ENCODE measurements around the gene TCL1B.
"Not testable (repeated sequence)": the region's sequence is repeated elsewhere in the genome, so short reads cannot be mapped to it uniquely, and the experiment has no call there.

The TCL1B gene

GRCh38 chr14:95703341-95703740 is 17.1 kb downstream of the TCL1B start:
- DNase-seq (ENCODE audit: low read depth): no peak

- DNase-seq (ENCODE audit: low read depth): no peak
These were observed 17.6 kb downstream of the TCL1B start for GRCh38 chr14:95703805-95704204.

DNA sequence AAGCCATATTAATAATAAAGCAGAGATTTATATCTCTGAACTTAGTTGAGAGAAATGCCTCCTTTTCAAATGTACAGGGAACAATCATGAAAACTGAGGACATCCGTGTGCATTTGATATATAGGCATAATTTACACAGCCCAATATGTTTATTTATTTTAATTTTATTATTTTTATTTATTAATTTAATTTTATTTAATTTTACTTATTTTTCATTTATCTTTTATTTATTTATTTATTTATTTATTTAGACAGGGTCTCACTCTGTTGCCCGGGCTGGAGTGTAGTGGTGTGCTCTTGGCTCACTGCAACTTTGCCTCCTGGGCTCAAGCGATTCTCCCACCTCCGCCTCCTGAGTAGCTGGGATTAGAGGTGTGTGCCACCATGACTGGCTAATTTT is 19.3 kb downstream of the TCL1B start:
- no peak for DNase-seq (ENCODE audit: low read depth)

DNA sequence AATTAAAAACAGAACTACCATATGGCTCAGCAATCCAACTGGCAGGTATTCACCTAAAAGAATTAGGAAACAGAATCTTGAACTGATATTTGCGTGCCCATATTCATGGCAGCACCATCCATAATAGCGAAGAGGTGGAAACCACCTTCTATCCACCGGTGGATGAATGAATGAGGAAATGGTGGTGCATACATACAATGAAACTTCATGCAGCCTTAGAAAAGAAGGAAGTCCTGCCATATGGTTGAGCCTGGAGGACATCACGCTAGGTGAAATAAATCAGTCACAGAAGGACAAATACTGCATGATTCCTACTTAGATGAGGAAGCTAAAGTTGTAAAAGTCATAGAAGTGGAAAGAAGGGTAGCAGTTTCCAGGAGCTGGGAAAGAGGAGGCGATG is 21.1 kb downstream of the TCL1B start:
- DNase-seq (ENCODE audit: low read depth): no peak

DNA sequence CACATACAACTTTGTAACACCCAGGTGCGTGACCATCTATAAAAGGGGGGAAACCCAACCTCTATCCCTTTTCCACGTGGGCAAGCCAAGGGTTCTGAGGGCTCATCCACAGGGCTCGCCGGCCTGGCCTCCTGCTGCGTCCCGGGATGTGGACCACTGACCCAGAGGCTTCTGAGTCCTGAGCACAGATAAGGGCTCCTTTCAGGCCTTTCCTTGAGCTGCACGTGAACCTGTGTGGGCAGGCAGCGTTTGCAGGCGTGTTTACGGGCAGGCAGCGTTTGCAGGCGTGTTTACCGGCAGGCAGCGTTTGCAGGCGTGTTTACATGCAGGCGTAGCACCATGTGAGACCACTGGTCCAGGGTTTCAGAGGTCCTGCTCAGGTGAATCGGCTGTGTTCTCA is 23.9 kb downstream of the TCL1B start:
- DNase-seq (ENCODE audit: low read depth): no peak

GRCh38 chr14:95711476-95712176 is 25.4 kb downstream of the TCL1B start:
- no peak for DNase-seq (ENCODE audit: low read depth)

- DNase-seq (ENCODE audit: low read depth): no peak
These were observed 26.2 kb downstream of the TCL1B start for GRCh38 chr14:95712398-95712797.

- DNase-seq (ENCODE audit: low read depth): no peak
These were observed 27.6 kb downstream of the TCL1B start, which contains the start of gene TCL1A for GRCh38 chr14:95713596-95714371. TSS of gene TCL1A (minus strand) at chr14:95714125. CDS start at chr14:95714066, 59 bp downstream.

DNA sequence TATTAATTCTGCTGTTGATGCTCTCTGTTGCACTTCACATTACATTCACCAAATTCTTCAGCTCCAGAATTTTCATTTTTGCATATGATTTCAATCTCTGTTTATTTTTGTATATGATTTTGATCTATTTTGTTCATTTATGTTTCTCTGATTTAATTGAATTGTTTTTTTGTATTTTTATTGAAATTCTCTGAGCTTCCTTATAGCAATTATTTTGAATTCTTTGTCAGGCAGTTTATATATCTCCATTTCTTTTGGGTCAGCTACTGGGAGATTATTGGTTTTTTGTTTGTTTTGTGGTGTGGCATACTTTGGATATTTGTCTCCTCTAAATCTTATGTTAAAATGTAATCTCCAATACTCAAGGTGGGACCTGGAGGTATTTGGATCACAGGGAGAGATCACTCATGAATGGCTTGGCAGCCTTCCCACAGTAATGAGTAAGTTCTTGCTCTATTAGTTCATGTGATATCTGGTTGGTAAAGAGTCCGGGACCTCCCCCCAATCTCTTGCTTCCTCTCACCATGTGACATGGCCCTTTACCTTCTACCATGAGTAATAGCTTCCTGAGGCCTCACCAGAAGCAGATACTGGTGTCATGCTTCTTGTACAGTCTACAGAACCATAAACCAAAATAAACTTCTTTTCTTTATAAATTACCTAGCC is 36.4 kb downstream of the TCL1B start:
- DNase-seq (ENCODE audit: low read depth): no peak

GRCh38 chr14:95725685-95726336 is 39.6 kb downstream of the TCL1B start:
- no peak for DNase-seq (ENCODE audit: low read depth)

DNA sequence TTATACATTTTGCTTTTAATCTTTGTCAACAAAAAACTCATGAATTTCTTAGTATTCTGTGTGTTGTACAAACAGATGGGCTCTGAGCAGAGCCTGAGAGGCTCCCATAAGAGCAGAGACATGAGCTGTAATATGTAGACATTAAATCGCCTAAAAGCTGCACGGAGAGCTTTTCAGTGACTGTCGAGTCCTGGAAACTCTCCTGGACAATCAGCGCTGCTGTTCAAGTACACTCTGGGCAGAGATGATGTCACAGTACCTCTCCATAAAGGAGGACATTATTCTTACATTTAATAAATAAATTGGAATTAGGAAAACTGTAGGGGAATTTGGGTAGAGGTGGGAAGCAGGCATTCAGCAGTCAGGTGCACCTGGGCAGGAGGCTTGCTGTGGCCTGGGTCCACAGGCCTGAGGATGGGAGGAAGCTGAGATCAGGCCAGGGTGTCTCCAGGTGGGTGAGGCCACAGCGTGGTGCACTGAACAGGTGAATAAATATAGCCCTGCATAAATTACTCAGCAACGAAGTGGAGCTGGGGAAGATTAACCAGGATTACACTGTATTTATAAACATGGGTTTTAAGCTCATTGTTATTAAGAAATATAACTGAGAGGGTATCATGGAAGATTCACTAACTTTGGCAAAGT is 41.0 kb downstream of the TCL1B start:
- no peak for DNase-seq (ENCODE audit: low read depth)

- DNase-seq (ENCODE audit: low read depth): not testable (repeated sequence)
These were observed 43.3 kb downstream of the TCL1B start for GRCh38 chr14:95729402-95730028.

DNA sequence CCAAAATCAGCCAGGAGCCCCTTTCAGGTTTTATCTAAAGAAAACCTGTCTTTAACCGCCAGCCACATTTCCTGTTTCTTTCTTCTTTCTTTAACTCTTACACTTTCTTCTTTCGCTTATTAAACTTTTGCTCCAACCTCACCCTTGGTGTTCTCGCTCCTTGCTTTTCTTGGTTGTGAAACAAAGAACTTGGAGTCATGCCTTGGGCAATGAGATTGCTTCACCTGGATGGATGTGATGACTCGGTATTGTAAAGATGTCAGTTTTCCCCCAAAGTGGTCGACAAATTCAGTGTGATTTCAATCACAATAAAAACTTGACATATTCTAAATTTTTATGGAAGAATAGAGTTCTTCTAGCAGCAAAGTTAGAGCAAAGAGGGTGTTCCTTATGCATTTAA is 43.9 kb downstream of the TCL1B start:
- no peak for DNase-seq (ENCODE audit: low read depth)

- no peak for DNase-seq (ENCODE audit: low read depth)
These were observed 47.0 kb downstream of the TCL1B start for GRCh38 chr14:95733212-95733611.

- DNase-seq (ENCODE audit: low read depth): no peak
These were observed 53.1 kb downstream of the TCL1B start for GRCh38 chr14:95739356-95739755.

DNA sequence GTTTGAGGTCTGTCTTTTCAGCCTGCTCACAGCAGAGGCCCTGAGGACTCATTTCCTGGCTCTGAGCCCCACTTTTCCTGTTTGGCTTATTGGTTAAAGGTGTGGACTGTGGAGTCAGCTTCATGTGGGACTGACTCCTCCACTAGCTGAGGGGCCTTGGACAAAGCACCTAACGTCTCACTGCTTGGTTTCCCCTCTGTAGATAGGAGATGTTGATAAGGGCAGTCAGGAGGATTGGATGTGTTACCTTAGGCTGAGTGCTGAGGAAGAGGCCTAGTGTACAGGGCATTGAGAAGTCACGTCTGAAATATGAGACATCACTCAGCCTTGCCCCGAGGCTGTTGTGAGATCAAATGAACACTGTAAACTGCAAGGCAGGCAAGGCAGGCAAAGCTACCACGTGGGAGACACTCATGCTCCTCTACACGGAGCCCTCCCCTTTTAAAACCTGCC is 54.8 kb downstream of the TCL1B start:
- no peak for DNase-seq (ENCODE audit: low read depth)

- DNase-seq (ENCODE audit: low read depth): no peak
These were observed 55.6 kb downstream of the TCL1B start for GRCh38 chr14:95741781-95742180.

Data from stromal cell of bone marrow (primary cell).